PC-3 (cell line): ENCODE data around the gene APEX1. TPM values are rescaled to one million over a fixed set of nuclear protein-coding genes. Genes with fewer than 3 reads are reported as not detected.
A peak's percentile ranks its signal among the peaks of the same experiment; 100 is the strongest.

Experiments used
- ATAC-seq: fragments of 200-7000 bp; cut with Tn5 transposase; 2 replicates; pipeline ENCODE4 v1.9.1; 2020; ENCODE audit warnings: mild to moderate bottlenecking, moderate library complexity
- BruUV-seq: library from RNA; stranded (reverse); fragments of 400-500 nt; replicated peaks from 2 replicates; lab custom pipeline; 2021; lab: Mats Ljungman, UMichigan
- CTCF ChIA-PET: fragments of 300-600 bp; sonication (Branson Sonifier 250); formaldehyde crosslinking; loops from one replicate; lab custom pipeline; 2022; ENCODE audit warnings: antibody characterized with exemption; lab: Charles Lee
- POLR2A ChIA-PET: fragments of 300-600 bp; sonication (Branson Sonifier 250); formaldehyde crosslinking; loops from one replicate; lab custom pipeline; 2022; ENCODE audit warnings: antibody characterized with exemption; ENCODE audit not compliant: unreplicated experiment; lab: Charles Lee
- DNase-seq: peaks from one replicate; pipeline ENCODE4 v3.0.0-alpha.2; 2015
- H2AFZ ChIP-seq: fragments of 300-600 bp; sonication (generic); 2 replicates; pipeline ENCODE4 v1.6.0; 2016; ENCODE audit warnings: antibody characterized with exemption, low read length
- H3F3A ChIP-seq: fragments of 300-600 bp; sonication (generic); one replicate; pipeline ENCODE4 v1.6.0; 2017; ENCODE audit warnings: antibody characterized with exemption, low read length, control low read depth, mild to moderate bottlenecking; ENCODE audit not compliant: unreplicated experiment
- H3K27ac ChIP-seq: fragments of 300-600 bp; sonication (generic); 2 replicates; pipeline ENCODE4 v1.5.1; 2016; ENCODE audit warnings: mild to moderate bottlenecking, low read length
- H3K27me3 ChIP-seq: fragments of 300-600 bp; sonication (generic); 2 replicates; pipeline ENCODE4 v1.6.1; 2016; ENCODE audit warnings: low read length, mixed read lengths
- H3K36me3 ChIP-seq: fragments of 300-600 bp; sonication (generic); 2 replicates; pipeline ENCODE4 v1.6.1; 2016; ENCODE audit warnings: low read depth, mixed run types, low read length, mixed read lengths
- H3K4me1 ChIP-seq: fragments of 300-600 bp; sonication (generic); 2 replicates; pipeline ENCODE4 v1.5.1; 2016; ENCODE audit warnings: low read length; ENCODE audit not compliant: insufficient read depth
- H3K4me2 ChIP-seq: fragments of 300-600 bp; sonication (generic); 2 replicates; pipeline ENCODE4 v1.6.0; 2016; ENCODE audit warnings: low read length
- H3K4me3 ChIP-seq: fragments of 300-600 bp; sonication (generic); 2 replicates; pipeline ENCODE4 v1.5.1; 2016; ENCODE audit warnings: mild to moderate bottlenecking, low read length, mixed read lengths
- H3K79me2 ChIP-seq: fragments of 300-600 bp; sonication (generic); 2 replicates; pipeline ENCODE4 v1.6.1; 2017; ENCODE audit warnings: low read length, mixed read lengths
- H3K9ac ChIP-seq: fragments of 300-600 bp; sonication (generic); 2 replicates; pipeline ENCODE4 v1.6.0; 2016; ENCODE audit warnings: mild to moderate bottlenecking, low read length
- H3K9me2 ChIP-seq: fragments of 300-600 bp; sonication (generic); replicated peaks from 2 replicates; pipeline ENCODE4 v1.6.1; 2016; ENCODE audit warnings: mixed run types, low read length, mixed read lengths
- H3K9me3 ChIP-seq: fragments of 300-600 bp; sonication (generic); 2 replicates; pipeline ENCODE4 v1.6.1; 2016; ENCODE audit warnings: low read length, mixed read lengths
- H4K20me1 ChIP-seq: fragments of 300-600 bp; sonication (generic); 2 replicates; pipeline ENCODE4 v1.6.1; 2016; ENCODE audit warnings: low read length, mixed read lengths
- CTCF ChIP-seq: fragments of 300-600 bp; sonication (generic); conservative IDR thresholded peaks from 2 replicates; pipeline ENCODE4 v1.5.1; 2017; ENCODE audit warnings: antibody characterized with exemption, low read depth, mild to moderate bottlenecking, low read length
- EZH2 ChIP-seq: fragments of 300-600 bp; sonication (generic); IDR thresholded peaks from one replicate; pipeline ENCODE4 v1.6.1; 2017; ENCODE audit warnings: antibody characterized with exemption, mild to moderate bottlenecking, low read length; ENCODE audit not compliant: unreplicated experiment
- EZH2phosphoT487 ChIP-seq: fragments of 300-600 bp; sonication (generic); IDR thresholded peaks from 2 replicates; pipeline ENCODE4 v1.6.1; 2018; ENCODE audit warnings: mild to moderate bottlenecking, antibody characterized with exemption, low read length, borderline replicate concordance
- intact Hi-C: fragments of 100-400 bp; cut with micrococcal nuclease; formaldehyde crosslinking; loops from 2 replicates; pipeline ENCODE4 v1.9.0; 2023
- total RNA-seq: library from RNA; depleted of rRNA; stranded (reverse); fragments of >200 nt; gene quantifications from 2 replicates; pipeline ENCODE4 v1.2.3, GENCODE V29; 2014

The APEX1 gene
- total RNA-seq, 1 experiment from 2014 or later: 147 TPM

DNA sequence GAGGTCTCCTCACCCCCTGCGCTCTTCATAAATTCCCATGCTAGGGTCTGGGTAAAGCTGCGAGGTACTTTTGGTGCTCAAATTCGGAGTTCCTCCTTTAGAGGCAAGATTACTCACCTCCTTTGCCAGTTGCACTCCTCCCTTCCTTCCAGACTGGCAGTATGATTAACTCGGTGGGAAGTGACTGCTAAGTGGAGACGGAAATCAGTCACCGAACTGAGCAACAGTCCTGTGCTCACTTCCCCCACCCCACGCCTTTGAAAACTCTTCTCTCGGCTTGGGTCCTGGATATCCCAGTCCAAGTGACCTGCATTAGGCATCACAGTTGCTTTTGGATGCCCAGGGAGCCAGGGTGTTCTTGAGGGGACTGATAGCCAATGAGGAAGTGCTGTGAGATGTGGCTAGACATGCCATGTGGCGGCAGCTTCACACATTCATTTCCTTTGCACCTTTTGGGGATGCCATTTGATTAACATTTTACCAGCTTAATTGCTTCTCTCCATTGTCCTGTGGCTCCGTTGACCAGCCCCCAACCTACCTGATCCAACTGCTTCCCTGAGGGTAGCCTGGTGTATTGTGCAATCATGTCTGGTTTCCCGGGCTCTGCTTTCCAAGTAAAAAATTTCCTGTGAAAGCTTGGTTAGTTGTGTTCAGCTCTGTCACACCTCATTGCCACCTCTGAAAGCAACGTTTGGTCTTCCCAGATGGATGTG lies 15.0 kb downstream of the APEX1 start:
- Histone ChIP-seq H3K36me3 (peaks cover 29% of the 10 kb centered on the region), H3K9ac (peak overlapping the region; percentile 91), H3K4me2 (peak overlapping the region; percentile 97), H3K4me3 (peak overlapping the region; percentile 92), H3K27me3 (no peaks in the 10 kb centered on the region), H3K9me2 (no peaks in the 10 kb centered on the region), H4K20me1 (peaks cover 38% of the 10 kb centered on the region), H3K27ac (peak overlapping the region; percentile 80), H3F3A (no peaks in the 10 kb centered on the region), H2AFZ (peak overlapping the region; percentile 84), H3K4me1 (peaks cover 18% of the 10 kb centered on the region), H3K79me2 (peaks cover 55% of the 10 kb centered on the region), H3K9me3 (no peaks in the 10 kb centered on the region)
- CTCF ChIA-PET: interaction anchor here (0.6 to 1.4 kb wide), 2 partner anchors 9 to 128 kb away, joined by 4 to 7 read pairs; partner anchors contain the start of gene PIP4P1
- DNase-seq (peak; percentile 90), ATAC-seq (peak; percentile 77)
- BruUV-seq: TSS peak; percentile 76
- TF ChIP-seq EZH2phosphoT487 (no peak), EZH2 (no peak), CTCF (no peak)
- POLR2A ChIA-PET: interaction anchor here (0.9 to 1.1 kb wide), 2 partner anchors 9 to 127 kb away, joined by 7 read pairs; partner anchors contain the start of genes PARP2 and PIP4P1
- intact Hi-C loops: loop anchor here (1.0 to 5.0 kb wide), 2 partner anchors 9 to 137 kb away; partner anchors contain the start of gene PIP4P1

DNA sequence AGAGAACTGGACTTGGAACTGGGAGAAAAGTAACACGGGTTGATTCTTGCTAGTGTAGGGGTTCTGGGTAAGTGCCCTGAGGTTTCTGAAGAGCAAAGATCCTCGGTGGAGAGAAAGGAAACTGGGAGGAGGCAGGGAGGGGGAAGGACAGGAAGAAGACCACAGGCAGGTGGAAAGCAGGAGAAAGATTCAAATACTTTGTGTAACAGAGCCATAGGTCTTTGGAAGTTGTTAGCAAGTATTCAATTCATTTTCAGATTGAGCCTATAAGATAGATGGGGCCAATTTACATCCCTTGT lies 15.5 kb downstream of the APEX1 start:
- ChIA-PET CTCF (interaction anchor here (1.4 kb wide), 1 partner anchor 9 kb away, joined by 4 read pairs; the partner anchor contains the start of gene PIP4P1), POLR2A (no interaction called here)
- peak overlapping the region; percentile 91 for H3K9ac ChIP-seq
- no peaks in the 10 kb centered on the region for H3K27me3 ChIP-seq
- peak overlapping the region; percentile 84; the same call in 1 of the 2 replicates for H2AFZ ChIP-seq
- TF ChIP-seq CTCF: no peak
- peaks cover 38% of the 10 kb centered on the region for H4K20me1 ChIP-seq
- 0 out of 2 replicates have a peak, but pooled peaks have one; percentile 2 for ATAC-seq
- H3K36me3 ChIP-seq: peaks cover 33% of the 10 kb centered on the region
- no peaks in the 10 kb centered on the region for H3K9me2 ChIP-seq
- H3K4me1 ChIP-seq: peaks cover 18% of the 10 kb centered on the region
- intact Hi-C loops: no loop called here
- H3F3A ChIP-seq: no peaks in the 10 kb centered on the region
- BruUV-seq: no TSS peak
- H3K27ac ChIP-seq: peak overlapping the region; percentile 80
- peaks cover 55% of the 10 kb centered on the region for H3K79me2 ChIP-seq
- peak overlapping the region; percentile 92 for H3K4me3 ChIP-seq
- H3K9me3 ChIP-seq: no peaks in the 10 kb centered on the region
- H3K4me2 ChIP-seq: peak overlapping the region; percentile 97
- peak; percentile 29 for DNase-seq

DNA sequence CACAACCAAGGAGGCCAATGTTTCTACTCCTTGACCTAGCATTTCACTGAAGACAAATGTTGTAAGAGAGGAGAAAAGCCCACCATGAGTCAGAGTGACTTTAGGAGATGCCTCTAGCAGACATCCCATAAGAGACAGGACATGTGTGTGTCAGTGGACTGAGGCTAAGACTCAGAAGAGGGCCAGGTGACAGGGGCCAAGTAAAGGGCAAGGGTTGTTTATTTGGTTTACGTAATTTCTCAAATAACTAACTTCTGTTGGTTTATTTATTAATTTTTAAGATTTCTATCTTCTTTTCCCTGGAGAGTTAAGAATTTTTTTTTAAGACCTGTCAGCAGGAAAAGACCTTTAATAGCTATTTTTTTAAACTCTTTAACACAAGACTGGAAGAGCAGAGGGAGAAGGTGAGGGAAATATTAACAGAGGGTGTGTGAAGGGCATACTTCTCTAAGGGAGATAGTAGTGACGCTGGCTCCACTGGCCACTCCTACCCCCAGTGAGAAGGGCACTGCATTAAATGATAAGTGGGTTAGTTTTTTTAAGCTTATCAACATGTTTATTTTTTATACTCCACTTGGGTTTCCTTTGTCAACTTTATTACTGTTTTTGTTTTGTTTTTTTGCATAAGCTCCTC lies 17.6 kb downstream of the APEX1 start:
- POLR2A ChIA-PET: no interaction called here
- BruUV-seq: no TSS peak
- Histone ChIP-seq H3K79me2 (peaks cover 55% of the 10 kb centered on the region), H3K9me2 (no peaks in the 10 kb centered on the region), H3K9me3 (no peaks in the 10 kb centered on the region), H3K36me3 (peaks cover 54% of the 10 kb centered on the region), H3K27me3 (no peaks in the 10 kb centered on the region), H3K4me1 (peaks cover 18% of the 10 kb centered on the region), H3F3A (no peaks in the 10 kb centered on the region), H4K20me1 (peaks cover 38% of the 10 kb centered on the region), H3K27ac (no peak overlapping the region), H2AFZ (no peak overlapping the region), H3K4me3 (no peak overlapping the region), H3K9ac (no peak overlapping the region), H3K4me2 (0 out of 2 replicates have a peak overlapping the region, but pooled peaks have one; percentile 97)
- DNase-seq: no peak
- CTCF ChIA-PET: no interaction called here
- no peak for ATAC-seq
- intact Hi-C loops: no loop called here
- TF ChIP-seq CTCF (no peak), EZH2phosphoT487 (no peak), EZH2 (no peak)
